Measurements from ENCODE around the gene HOXC9.
A peak's percentile ranks its signal among the peaks of the same experiment; 100 is the strongest.

HOXC9 gene

DNA sequence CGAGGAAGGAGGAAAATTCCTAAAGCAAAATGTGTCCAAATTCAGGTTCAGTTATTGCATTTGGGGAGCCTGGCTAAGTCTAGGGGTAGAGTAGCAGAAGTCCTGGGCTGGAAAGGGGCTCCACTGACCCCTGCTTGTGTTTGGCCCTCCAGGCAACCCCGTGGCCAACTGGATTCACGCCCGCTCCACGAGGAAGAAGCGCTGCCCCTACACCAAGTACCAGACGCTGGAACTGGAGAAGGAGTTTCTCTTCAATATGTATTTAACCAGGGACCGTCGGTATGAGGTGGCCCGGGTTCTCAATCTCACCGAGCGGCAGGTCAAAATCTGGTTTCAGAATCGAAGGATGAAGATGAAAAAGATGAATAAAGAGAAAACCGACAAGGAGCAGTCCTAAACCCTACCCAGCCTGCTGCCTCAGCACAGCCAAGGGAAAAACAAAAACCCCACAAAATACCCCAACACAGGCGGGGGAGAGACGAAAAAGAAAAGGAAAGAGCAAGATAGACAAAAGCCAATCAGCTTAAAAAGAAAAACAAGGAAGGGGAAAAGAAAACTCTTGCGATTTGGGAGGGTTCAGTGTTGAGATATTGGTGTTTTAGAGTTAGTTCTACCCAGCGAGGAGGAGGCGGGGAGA is 2.4 kb downstream of the HOXC9 start:
- no peak for DNase-seq (ENCODE audit: low read depth)

DNA sequence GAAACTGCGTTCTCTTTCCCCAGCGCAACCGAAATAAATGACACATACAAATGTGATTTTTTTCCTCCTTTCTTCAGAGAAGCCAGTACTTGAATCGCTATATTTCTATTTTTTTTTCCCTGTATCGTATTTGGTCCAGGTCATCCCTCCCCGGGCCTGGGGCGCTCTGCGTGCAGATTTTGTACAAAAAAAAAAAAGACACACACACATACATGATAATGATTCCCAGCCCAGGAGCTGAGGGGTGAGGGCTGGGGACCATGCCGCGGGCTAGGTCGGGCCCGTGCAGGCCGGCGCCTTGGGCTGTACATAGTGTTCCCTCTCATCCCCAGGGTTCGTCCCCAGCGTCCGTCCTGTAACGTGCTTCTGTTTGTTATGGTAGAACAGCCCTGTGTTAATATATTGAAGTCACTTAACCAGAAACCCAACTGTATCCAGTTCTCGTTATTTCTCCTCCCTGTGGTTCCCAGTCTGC is 3.0 kb downstream of the HOXC9 start:
- DNase-seq (ENCODE audit: low read depth): no peak

DNA sequence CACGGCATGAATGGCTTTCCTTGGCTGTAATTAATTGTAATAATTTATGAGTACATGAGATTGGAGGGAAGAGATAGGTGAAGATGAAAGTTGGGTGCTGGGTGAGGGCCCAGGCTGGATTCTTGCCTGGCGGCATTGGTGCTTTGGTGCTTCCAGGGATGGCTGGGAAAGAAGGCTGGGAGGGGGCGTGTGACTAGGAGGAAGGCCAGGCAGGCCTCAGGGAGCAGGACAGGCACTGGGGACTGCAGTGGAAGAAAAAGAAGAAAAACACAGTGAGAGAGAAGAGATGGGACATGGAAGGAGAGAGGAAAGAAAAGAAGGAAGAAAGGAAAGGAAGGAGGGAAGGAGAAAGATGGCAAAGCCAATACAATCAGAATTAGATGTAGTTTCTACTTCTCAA is 3.7 kb downstream of the HOXC9 start:
- no peak for DNase-seq (ENCODE audit: low read depth)

DNA sequence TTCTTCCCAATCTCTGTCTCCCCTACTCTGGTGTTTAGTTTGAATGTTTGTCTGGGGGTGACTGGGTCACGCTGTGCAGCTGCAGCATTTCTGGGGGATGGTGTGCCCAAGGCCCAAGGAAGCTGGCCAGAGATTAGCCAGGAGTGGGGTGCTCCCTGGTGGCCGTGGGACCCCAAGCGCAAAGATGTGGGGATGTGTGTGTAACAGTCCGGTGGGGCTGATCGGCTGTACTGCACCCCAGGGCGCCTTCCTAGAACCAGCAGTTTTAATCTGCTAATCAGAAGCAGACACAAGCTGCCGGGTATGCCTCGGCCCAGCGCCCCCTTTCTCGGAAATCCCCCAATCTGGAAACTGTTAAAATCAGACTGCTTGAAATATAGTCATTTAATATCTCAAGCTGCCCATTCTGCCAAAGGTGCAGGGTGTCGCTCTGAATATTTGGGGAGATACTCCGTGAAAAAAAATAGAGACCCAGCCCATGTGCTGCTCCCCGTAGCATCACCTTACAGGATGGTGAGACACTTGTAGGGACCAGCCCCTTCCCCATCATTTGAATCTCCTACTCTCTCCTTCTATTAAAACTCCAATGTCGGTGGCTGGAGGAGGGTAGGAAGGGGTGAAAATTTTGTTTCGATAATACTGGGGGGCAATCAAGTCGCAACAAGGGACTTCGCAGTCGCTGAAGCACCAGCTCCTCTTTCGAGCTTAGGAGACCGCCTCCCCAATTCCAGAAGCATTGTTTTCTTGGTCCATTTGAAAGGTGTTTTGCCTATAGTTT is 4.3 kb downstream of the HOXC9 start:
- DNase-seq (ENCODE audit: low read depth): no peak

DNA sequence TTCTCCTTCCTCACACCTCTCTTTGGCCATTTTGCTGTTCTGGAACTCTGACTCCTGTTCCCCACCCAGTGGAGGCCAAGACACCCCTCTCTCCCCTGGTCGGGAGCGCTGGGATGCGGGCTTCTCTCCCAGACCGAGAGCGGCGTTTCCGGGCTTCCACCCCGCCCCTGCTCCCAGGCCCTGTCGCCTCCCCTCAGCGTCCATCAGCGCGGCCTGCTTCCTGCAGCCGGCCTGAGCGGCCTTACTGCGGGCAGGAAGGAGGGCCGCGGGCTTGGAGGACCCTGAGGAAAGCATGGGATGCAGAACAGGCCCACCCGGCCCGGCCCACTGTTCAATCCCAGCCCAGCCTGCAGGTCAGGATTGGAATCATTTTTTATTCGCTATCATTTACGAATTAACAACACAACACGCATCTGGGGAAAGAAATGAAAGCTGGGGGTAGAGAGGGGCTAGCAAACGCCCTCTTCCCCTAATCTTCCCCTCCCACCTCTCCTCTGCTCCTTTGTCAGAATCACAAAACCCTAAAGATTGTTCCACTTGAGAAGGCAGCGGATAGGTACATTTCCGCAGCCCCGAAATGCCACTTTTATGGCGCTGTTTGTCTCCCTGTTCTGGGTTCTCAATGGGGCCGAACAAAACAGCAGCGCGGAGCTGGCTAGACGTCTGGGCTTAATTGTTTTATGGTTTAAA is 5.0 kb downstream of the HOXC9 start:
- no peak for DNase-seq (ENCODE audit: low read depth)

DNA sequence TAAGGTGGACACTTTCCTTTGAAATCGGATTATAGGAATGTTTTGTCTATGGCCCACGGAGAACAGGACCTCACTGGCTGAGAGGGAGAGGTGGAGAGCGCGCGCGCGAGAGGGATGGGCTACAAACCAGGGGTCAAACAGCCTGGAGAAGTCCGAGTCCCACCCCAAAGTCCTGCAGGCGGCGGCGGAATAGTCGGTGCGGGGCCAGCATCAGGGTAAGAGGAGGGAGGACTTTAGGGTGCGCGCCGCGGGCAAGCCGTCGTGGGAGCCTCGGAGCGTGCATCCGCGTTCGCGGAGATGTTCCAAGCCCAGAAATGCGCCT is 5.5 kb downstream of the HOXC9 start:
- DNase-seq (ENCODE audit: low read depth): no peak

DNA sequence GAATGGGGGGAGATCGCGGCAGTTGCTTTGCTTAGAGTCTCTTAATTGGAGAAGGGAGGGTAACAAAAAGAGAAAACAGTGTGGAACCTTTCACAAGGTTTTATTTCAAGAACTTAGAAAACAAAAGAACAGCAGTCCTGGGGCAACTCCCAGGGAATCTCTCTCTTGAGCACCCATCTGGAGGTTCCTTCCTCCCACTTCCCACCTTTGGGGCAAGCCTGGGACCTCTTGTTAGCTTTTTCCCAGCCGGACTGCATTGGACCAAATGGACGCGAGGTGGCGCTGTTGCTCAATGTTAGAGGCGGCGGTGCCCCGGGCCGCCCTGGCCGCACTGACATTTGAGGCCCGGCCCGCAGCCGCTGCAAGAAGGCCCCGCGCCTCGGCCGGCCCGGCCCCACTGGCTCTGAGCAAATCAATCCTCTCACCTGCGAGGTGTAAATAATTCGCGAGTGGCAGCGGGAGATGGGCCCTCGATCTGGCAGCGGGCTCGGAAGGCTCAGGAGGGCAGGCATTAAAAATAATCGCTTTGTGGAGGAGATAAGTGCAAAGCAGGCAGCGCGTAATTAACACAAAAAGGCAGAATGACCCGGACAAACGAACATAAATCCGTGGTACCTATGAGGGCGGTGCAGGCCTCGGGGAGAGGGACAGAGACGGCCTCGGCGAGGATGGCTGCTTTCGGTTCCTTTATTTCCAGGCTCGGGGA is 6.0 kb downstream of the HOXC9 start:
- DNase-seq (ENCODE audit: low read depth): peak; percentile 74

DNA sequence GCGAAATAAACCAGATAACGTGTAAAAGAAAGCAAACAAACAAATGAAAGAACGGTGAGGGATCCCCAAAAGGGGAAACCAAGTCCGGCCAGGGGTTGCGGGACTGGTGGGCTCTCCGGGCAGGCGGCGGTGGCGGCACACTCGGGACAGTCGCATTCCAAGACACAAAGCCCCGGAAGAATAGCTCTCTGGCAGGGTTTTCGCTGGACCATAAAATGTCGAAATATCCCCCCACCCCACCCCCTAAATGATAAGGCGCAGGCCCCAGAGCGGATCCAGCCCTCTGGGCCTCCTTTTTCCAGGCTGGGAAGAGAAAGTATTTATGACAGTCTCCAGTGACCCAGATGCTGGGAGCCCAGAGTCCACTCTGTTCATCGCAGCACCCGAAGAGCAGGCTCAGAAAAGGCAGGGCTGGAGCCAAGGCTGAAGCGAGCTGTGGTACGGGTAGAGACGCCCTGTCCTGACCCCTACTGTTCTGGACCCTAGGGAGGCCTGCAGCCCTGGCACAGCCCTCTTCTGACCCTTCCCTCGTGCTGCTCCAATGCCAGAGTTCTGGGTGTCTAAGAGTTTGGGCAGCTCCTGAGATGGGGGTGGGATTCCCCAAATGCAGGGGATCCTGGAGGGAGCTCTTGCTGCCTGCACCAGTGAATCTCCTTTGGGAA is 6.7 kb downstream of the HOXC9 start:
- DNase-seq (ENCODE audit: low read depth): no peak

DNA sequence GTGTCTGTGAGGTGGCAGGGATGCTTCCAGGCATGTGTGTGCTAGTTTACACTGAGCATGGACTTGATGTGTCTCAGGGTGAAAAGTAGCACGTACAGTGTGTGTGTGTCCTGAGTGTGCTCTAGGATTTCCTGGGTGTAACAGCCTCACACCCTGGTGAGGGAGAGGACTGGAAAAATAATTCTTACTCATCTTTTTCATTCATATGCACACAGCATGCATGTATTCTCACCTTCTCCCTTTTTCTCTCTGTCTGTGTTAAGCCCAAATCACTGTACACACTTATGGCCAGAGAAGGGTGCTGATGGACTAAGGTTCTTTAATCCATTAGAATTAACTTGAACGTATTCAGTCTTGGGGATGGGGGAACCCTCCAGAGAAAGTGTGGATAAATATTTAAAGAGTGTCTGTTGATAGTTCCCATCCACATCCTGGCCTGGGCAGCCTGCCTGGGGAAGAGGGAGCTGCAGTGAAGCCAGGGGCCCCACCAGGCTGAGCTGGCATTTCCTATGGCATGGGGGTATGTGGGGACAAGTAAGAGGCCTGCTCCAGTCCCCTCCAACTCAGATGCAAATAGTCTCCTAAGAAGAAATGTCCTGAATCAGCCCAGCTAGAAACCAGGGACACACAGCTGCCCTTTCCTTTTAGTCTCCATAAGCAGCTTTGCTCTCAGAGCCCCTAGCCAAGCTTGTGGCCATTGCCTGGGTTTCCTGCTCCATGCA is 7.7 kb downstream of the HOXC9 start:
- no peak for DNase-seq (ENCODE audit: low read depth)

DNA sequence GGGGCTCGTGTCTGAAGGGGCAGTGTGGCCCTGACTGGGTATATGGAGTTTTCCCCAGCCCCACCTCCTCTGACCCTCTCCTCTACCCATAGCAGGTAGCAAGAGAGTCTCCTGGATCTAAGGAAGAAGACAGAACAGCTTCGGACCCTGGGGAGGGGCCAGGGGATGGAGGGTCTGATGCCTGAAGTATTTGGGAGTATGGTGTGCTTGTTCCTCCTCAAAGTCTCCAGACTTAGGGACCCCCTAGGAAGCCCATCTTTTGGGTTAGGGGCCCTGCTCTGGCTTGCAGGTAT is 8.2 kb downstream of the HOXC9 start:
- DNase-seq (ENCODE audit: low read depth): no peak

DNA sequence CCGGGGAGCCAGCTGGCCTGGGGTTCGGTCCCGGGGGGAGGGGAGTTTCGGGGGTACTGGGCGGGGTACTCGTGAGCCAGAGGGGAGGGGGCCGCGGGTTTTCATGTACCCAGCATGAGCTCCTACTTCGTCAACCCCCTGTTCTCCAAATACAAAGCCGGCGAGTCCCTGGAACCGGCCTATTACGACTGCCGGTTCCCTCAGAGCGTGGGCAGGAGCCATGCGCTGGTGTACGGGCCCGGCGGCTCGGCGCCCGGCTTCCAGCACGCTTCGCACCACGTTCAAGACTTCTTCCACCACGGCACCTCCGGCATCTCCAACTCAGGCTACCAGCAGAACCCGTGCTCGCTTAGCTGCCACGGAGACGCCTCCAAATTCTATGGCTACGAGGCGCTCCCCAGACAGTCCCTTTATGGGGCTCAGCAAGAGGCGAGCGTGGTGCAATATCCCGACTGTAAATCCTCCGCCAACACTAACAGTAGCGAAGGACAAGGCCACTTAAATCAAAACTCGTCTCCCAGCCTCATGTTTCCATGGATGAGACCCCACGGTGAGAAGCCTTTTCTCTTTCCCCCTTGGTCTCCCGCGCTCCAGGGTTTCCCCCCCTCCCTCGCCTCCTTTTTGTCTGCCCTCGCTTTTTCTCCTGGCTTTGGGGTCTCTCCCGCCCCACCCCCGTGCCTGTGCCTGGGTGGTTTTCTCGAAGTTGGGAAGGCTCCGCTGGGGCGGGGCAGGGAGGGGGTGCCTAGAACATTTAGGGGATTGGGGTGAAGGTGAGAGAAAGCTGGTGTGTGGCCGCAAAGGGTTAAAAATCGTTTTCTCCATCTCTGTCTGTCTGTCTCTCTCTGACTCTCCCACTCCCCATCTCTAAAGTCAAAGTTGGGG is 9.5 kb downstream of the HOXC9 start:
- no peak for DNase-seq (ENCODE audit: low read depth)

DNA sequence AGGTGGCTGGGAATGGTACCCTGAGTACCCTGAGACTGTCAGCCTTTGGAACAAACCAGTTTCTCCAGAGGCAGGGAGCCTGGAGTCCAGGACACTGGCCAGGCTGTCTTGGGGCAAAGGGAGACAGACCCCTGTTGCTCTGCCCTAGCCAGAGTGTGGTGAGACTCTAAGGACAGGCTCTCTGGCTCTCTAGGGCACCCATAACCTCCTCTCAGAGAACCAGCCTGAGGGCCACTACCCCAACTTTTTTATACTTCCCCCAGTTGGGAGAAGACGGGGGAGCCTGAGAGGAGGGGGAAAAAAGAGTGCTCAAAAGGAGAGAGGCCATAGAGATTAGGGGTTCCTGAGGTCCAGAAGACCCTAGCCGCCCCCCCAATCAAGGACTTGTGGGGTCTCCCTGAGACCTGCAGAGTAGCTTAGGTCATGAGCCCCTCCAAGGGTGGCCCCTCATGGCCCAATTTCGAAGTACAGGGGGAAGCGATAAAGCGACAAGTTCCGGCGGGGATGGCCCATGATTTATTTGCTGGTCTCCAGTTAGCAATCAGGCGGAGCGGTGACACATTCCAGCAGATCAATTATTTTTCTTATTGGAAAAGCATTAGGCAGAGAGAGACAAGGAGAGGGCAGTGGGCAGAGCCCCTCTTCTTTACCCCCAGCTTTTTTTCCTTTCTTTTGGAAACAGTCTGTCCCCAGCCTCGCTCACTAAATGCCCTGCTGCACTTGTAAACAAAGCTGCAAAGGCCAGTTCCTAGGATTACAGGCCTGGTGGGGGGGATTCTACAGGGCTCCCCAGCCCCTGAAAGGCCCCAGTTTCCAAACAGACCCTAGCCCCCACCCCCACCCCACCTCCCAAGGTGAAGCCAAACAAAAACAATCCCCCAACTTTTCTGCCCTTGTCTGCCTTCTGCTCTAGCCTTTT is 10.4 kb downstream of the HOXC9 start:
- no peak for DNase-seq (ENCODE audit: low read depth)

DNA sequence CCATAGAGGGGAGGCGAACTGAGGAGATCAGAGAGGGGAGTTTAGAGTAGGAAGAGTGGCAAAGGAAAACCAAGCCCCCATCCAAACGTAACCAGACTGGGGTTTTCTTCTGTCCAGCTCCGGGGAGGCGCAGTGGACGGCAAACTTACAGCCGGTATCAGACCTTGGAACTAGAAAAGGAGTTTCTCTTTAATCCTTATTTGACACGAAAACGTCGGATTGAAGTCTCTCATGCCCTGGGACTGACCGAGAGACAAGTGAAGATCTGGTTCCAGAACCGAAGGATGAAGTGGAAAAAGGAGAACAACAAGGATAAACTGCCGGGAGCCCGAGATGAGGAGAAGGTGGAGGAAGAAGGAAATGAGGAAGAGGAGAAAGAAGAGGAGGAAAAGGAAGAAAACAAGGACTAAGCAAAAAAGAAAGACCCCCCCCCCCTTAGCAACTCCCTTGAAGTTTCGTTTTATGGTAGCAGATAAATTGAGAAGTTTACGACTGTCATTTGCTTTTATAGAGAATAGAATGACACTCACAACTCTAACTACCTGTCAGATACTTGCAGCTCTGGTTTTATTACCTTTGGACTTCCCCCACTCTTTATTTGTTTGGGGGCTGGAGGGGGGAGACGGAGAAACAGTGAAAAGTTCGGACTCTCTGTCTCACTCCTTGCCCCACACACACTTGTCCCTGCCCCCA is 11.2 kb downstream of the HOXC9 start:
- DNase-seq (ENCODE audit: low read depth): no peak

DNA sequence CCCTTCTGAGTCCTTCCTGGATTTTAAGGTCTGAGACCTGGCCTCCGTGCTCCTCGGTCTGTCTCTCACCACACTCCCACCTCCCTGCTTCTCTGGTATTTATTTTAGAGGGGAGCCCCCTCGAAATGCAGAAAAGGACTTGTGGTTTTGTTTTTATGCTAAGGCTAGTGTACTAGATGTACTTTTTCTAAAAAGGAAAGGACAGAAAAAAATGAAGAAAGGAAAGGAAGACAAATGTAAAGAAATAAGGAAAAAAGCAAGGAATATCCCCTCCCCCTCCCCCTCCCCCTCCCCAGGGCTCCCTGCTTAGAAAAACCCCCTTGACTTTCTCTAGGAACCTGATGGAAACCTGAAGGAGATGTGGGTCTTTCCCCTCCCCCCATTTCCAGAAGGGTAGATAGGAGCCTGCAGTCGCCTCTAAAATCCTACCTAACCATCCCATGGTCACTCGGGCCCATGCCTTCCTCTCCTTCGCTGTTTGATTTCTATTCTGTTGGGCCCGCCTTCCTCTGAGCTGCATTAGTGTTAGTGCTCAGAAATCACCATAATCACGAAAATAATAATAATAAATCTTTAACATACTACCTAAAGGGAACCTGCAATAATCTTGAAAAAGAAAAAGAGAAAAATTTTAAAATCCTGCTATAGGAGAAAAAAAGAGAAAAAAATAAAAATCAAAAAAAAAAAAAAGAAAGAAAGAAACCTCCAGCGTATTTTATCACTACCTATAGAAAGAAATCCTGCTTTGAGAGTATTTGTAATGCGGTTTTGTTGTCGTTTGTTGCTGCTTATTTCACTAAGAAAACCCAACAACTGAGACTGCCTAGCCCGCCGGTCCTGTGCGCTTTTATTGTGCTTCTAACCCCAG is 11.9 kb downstream of the HOXC9 start:
- DNase-seq (ENCODE audit: low read depth): no peak

DNA sequence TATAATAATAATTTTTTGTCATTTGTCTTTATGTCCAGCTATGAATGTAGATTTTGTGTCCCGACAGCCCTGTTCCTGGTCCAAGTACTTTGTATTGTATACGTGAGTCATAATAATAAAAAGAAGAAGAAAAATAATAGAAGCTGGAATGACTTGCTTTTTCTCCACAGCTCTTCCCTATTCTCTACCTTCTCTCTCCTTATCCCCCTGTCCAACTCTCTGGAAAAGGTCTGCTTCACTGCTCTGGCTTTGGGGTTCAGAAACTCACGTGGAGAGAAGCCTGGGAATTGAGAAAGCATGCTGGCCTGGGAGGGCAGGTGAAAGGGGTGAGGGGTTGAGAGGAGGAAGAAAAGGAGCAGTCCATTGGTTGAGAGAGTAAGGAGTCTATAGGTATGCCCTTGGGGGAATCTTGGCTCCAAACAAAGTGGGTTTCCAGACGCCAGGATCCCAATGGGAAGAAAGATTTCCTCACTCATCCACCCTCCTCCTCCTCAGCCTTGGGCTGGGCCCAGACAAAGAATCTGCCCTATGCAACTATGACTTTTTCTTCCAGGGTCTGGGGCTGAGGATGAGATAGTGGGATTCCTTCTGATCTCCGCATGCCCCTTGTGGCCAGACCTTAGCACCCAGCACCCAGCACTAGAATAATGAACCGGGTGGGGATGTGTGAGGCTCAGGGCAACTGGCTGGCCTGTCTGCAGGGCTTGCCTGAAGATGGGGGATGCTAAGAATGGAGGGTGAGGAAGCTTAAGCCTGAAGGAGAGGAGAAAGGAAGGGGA is 12.9 kb downstream of the HOXC9 start:
- DNase-seq (ENCODE audit: low read depth): no peak

DNA sequence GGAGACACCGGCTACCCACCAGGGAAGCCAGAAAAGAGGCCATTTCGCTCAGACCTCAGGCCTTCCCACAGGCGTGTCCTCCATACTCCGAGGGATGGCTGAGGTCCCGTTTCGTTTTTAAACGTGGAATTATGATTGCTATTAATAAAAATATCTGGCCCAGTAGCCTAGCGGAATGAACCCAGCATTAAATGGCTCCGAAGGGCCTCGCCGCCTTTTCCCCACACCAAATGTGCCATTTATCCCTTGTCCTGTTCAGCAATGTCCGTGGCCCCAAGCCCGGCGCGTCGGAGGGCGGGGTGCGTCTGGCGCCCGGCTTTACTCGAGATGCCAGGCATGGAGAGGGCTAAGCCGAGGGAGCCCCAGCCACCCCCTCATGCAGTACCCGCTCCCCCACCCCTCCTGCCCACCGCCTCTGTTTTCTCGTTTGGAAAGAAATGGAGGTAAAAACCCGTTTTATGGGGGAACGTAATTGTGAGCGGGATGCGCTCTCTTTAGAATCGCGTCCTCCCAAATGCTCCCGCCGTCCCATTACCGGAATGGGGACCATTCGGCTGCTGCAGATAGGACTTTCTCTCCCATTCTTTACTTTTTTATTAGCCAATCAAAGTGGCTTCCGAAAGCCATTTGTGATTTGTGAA is 14.5 kb downstream of the HOXC9 start:
- DNase-seq (ENCODE audit: low read depth): no peak

Data from T follicular helper cell (primary cell).